GM12878 (cell line): Measurements from ENCODE around the gene TYRP1. TPM values are rescaled to one million over a fixed set of nuclear protein-coding genes. Genes with fewer than 3 reads are reported as not detected.
A peak's percentile ranks its signal among the peaks of the same experiment; 100 is the strongest.

Experiments
- ATAC-seq: fragments of 200-7000 bp; cut with Tn5 transposase; 3 replicates; pipeline ENCODE4 v1.9.1; 2020; ENCODE audit warnings: mild to moderate bottlenecking, moderate library complexity
- BruUV-seq: library from RNA; stranded (reverse); fragments of 400-500 nt; replicated peaks from 2 replicates; lab custom pipeline; 2021; lab: Mats Ljungman, UMichigan
- CTCF ChIA-PET: fragments of 300-600 bp; sonication (Branson Sonifier 250); formaldehyde crosslinking; extraction: SDS; loops from one replicate; lab custom pipeline; 2021; ENCODE audit warnings: inconsistent platforms; lab: Yijun Ruan, JAX
- POLR2A ChIA-PET: fragments of 350-600 bp; formaldehyde crosslinking; extraction: SDS; loops from one replicate; lab custom pipeline; 2021; ENCODE audit warnings: inconsistent platforms; lab: Charles Lee
- RAD21 ChIA-PET: fragments of 300-600 bp; sonication (Branson Sonifier 250); formaldehyde crosslinking; loops from one replicate; lab custom pipeline; 2023; ENCODE audit warnings: antibody characterized with exemption; ENCODE audit not compliant: unreplicated experiment; lab: Charles Lee
- SMC1A ChIA-PET: fragments of 300-600 bp; sonication (Branson Sonifier 250); formaldehyde crosslinking; loops from one replicate; lab custom pipeline; 2023; ENCODE audit not compliant: unreplicated experiment, uncharacterized antibody; lab: Charles Lee
- DNase-seq: peaks from one replicate; pipeline ENCODE4 v3.0.0-alpha.2; 2011; ENCODE audit warnings: low read depth, low spot score
- FAIRE-seq: peaks from 3 replicates; lab custom pipeline; 2011; peaks lifted over from hg19 to GRCh38; lab: Jason Lieb, UNC
- H2AFZ ChIP-seq: 2 replicates; pipeline ENCODE4 v1.6.0; 2011; ENCODE audit warnings: low read depth, low read length, control low read depth; ENCODE audit not compliant: control insufficient read depth
- H3K27ac ChIP-seq: 2 replicates; pipeline ENCODE4 v1.5.1; 2011; ENCODE audit warnings: control low read depth; ENCODE audit not compliant: control insufficient read depth, insufficient read depth
- H3K27me3 ChIP-seq, 2 experiments: replicated peaks in 1 of 2; 2 replicates each; pipeline versions ENCODE4 v1.6.0 to v1.6.1; 2011; ENCODE audit warnings: low read length in 1 of 2; ENCODE audit not compliant: control insufficient read depth in 2 of 2, insufficient read depth in 2 of 2
- H3K36me3 ChIP-seq, 2 experiments: 2 replicates each; pipeline ENCODE4 v1.5.1; 2011; ENCODE audit warnings: low read length in 1 of 2; ENCODE audit not compliant: control insufficient read depth in 2 of 2, insufficient read depth in 2 of 2
- H3K4me1 ChIP-seq: 2 replicates; pipeline ENCODE4 v1.6.1; 2011; ENCODE audit warnings: mild to moderate bottlenecking, low read length, moderate library complexity, mixed read lengths; ENCODE audit not compliant: control insufficient read depth, insufficient read depth
- H3K4me2 ChIP-seq: 2 replicates; pipeline ENCODE4 v1.6.0; 2011; ENCODE audit warnings: control low read depth; ENCODE audit not compliant: control insufficient read depth, insufficient read depth
- H3K4me3 ChIP-seq: fragments of 200-600 bp; sonication (generic); 2 replicates; pipeline ENCODE4 v1.5.1; 2016
- H3K79me2 ChIP-seq: 2 replicates; pipeline ENCODE4 v1.6.0; 2011; ENCODE audit warnings: low read length; ENCODE audit not compliant: control insufficient read depth, insufficient read depth
- H3K9ac ChIP-seq: 2 replicates; pipeline ENCODE4 v1.8.0; 2011; ENCODE audit warnings: low read length, control low read depth, mixed read lengths; ENCODE audit not compliant: control insufficient read depth, insufficient read depth
- H3K9me3 ChIP-seq: replicated peaks from 3 replicates; pipeline ENCODE4 v1.5.1; 2011; ENCODE audit warnings: mild to moderate bottlenecking, low read length; ENCODE audit not compliant: control insufficient read depth, insufficient read depth
- H4K20me1 ChIP-seq: 2 replicates; pipeline ENCODE4 v1.6.0; 2011; ENCODE audit not compliant: control insufficient read depth, insufficient read depth
- BCL11A ChIP-seq: IDR thresholded peaks from 2 replicates; pipeline ENCODE4 v1.6.1; 2011; ENCODE audit warnings: low read depth, low read length
- CBX3 ChIP-seq: fragments of 200-600 bp; sonication (generic); IDR thresholded peaks from 2 replicates; pipeline ENCODE4 v1.6.1; 2016; ENCODE audit warnings: low read depth, borderline replicate concordance
- CBX5 ChIP-seq: sonication (generic); IDR thresholded peaks from 2 replicates; pipeline ENCODE4 v1.6.1; 2016; ENCODE audit warnings: low read depth, moderate library complexity, mild to moderate bottlenecking, inconsistent platforms
- CTCF ChIP-seq, 3 experiments: IDR thresholded peaks in 2 of 3; conservative IDR thresholded peaks in 1 of 3; 2 replicates each; pipeline ENCODE4 v1.5.1; 2011; ENCODE audit warnings: low read depth in 3 of 3, low read length in 3 of 3, mild to moderate bottlenecking in 3 of 3, control low read depth in 2 of 3, moderate library complexity in 2 of 3, inconsistent platforms in 1 of 3, mixed read lengths in 1 of 3; ENCODE audit not compliant: control insufficient read depth in 2 of 3, insufficient read depth in 1 of 3; ENCODE audit errors: extremely low read depth in 1 of 3
- EGR1 ChIP-seq, 2 experiments: IDR thresholded peaks; 1 replicate in 1 of 2; 2 replicates in 1 of 2; pipeline ENCODE4 v1.6.1; 2011 to 2012; ENCODE audit warnings: low read depth in 2 of 2, low read length in 2 of 2, borderline replicate concordance in 1 of 2, mild to moderate bottlenecking in 1 of 2, moderate library complexity in 1 of 2
- GABPA ChIP-seq: IDR thresholded peaks from 2 replicates; pipeline ENCODE4 v1.6.1; 2014; ENCODE audit warnings: antibody characterized with exemption, low read depth, mild to moderate bottlenecking, inconsistent platforms
- JUND ChIP-seq: IDR thresholded peaks from 2 replicates; pipeline ENCODE4 v1.6.1; 2012; ENCODE audit warnings: low read depth, mild to moderate bottlenecking, low read length, improper control_type of control experiment, moderate library complexity
- KAT2A ChIP-seq: conservative IDR thresholded peaks from 2 replicates; pipeline ENCODE4 v1.6.1; 2011; ENCODE audit warnings: low read depth, low read length; ENCODE audit not compliant: control insufficient read depth
- MAX ChIP-seq: IDR thresholded peaks from 2 replicates; pipeline ENCODE4 v1.6.1; 2012; ENCODE audit warnings: low read depth, low read length, improper control_type of control experiment
- NBN ChIP-seq: fragments of 450-650 bp; IDR thresholded peaks from 2 replicates; pipeline ENCODE4 v1.6.1; 2016
- PAX8 ChIP-seq: fragments of 450-650 bp; IDR thresholded peaks from 2 replicates; pipeline ENCODE4 v1.6.1; 2017; ENCODE audit warnings: mild to moderate bottlenecking, moderate library complexity
- POLR2A ChIP-seq: IDR thresholded peaks from 2 replicates; pipeline ENCODE4 v1.6.1; 2011; ENCODE audit warnings: low read depth, mild to moderate bottlenecking, low read length
- RFX5 ChIP-seq: IDR thresholded peaks from 2 replicates; pipeline ENCODE4 v1.6.1; 2011; ENCODE audit warnings: low read depth, low read length, improper control_type of control experiment
- TCF7 ChIP-seq: IDR thresholded peaks from 2 replicates; pipeline ENCODE4 v1.6.1; 2014; ENCODE audit warnings: antibody characterized with exemption, borderline replicate concordance
- WGBS: methylation state at CpG from one replicate; pipeline ENCODE4 v1.1.6; 2016; ENCODE audit warnings: low lambda C conversion rate; ENCODE audit not compliant: insufficient replicate concordance, insufficient coverage; ENCODE audit errors: missing lambda C conversion rate; 5-methylcytosine and 5-hydroxymethylcytosine counted together
- in situ Hi-C: fragments of 300-500 bp; cut with MboI; formaldehyde crosslinking; loops from 9 replicates; pipeline ENCODE4 v1.14.3; 2018; ENCODE audit warnings: mixed read lengths
- intact Hi-C: fragments of 100-400 bp; cut with micrococcal nuclease; formaldehyde crosslinking; loops from one replicate; pipeline ENCODE4 v1.14.2; 2022; ENCODE audit not compliant: unreplicated experiment
- polyA plus RNA-seq, 11 experiments: library from polyadenylated mRNA; depleted of rRNA in 4 of 11; unstranded in 6 of 11; stranded (reverse) in 5 of 11; fragments of >200 nt; fragmentation: Nextera tagmentation in 4 of 11; fragmentation: Illumina TruSeq in 1 of 11; extraction: Ambion mirVana in 4 of 11; extraction: Trizol in 1 of 11; gene quantifications; 1 replicate in 1 of 11; 2 replicates in 10 of 11; pipeline versions ENCODE4 v1.2.1 to v1.2.3, GENCODE V29; 2011 to 2016; ENCODE audit warnings: inconsistent platforms in 2 of 11, missing spikeins in 2 of 11, low read depth in 1 of 11
- total RNA-seq, 4 experiments: library from RNA; depleted of rRNA in 3 of 4; stranded (reverse); fragments of >200 nt in 3 of 4; fragmentation: Illumina TruSeq in 1 of 4; extraction: Trizol in 1 of 4; gene quantifications; 2 replicates each; pipeline versions ENCODE4 v1.2.1 to v1.2.3, GENCODE V29; 2013 to 2021

TYRP1 gene
- total and polyA plus RNA-seq, 10 of the 15 experiments (the other 5 are each of a cell fraction or from before 2014, with no cell fraction given), result 0.01 TPM; not detected in 9

GRCh38 chr9:12716823-12717600, 23.8 kb downstream of the TYRP1 start:
- no peaks in the 10 kb centered on the region for H3K9me3 ChIP-seq
- ATAC-seq (no peak), FAIRE-seq (no peak), DNase-seq (no peak)
- H3K36me3 ChIP-seq, result no peaks in the 10 kb centered on the region
- TF ChIP-seq CTCF (IDR thresholded peaks at IDR 0.05 in 2 of 3, conservative IDR thresholded peaks at IDR 0.05 in 1 of 3; ENCODE audit: control insufficient read depth in 2 of 3, extremely low read depth in 1 of 3, insufficient read depth in 1 of 3, low read depth in 3 of 3, low read length in 3 of 3) (peak in 1 of 3 experiments; percentile 23; a peak in 1 of 6 replicates), JUND (no peak)
- 20% methylated on average over 5 of the region's 5 CpGs for WGBS
- no peaks in the 10 kb centered on the region for H3K4me1 ChIP-seq
- intact Hi-C loops (no loop called here), in situ Hi-C loops (no loop called here)
- no peaks in the 10 kb centered on the region for H3K79me2 ChIP-seq
- H3K27me3 ChIP-seq, result no peaks in the 10 kb centered on the region
- POLR2A ChIA-PET, result no interaction called here
- H3K27ac ChIP-seq, result no peak overlapping the region
- no peak overlapping the region for H3K4me3 ChIP-seq
- H3K9ac ChIP-seq, result no peak overlapping the region
- no peak overlapping the region for H3K4me2 ChIP-seq
- CTCF ChIA-PET, result interaction anchor here (1.4 to 2.7 kb wide), 3 partner anchors 12 to 351 kb away, joined by 3 to 8 read pairs (median 5); no protein-coding TSS in a partner anchor
- RAD21 ChIA-PET, result no interaction called here
- H2AFZ ChIP-seq, result no peak overlapping the region
- H4K20me1 ChIP-seq, result no peaks in the 10 kb centered on the region
- no TSS peak for BruUV-seq
- SMC1A ChIA-PET, result no interaction called here

- SMC1A ChIA-PET, result interaction anchor here (1.0 to 1.2 kb wide), 2 partner anchors 100 to 373 kb away, joined by 3 to 4 read pairs; no protein-coding TSS in a partner anchor
- Histone ChIP-seq H3K4me2 (no peak overlapping the region), H3K36me3 (no peaks in the 10 kb centered on the region), H3K9me3 (no peaks in the 10 kb centered on the region)
- CTCF ChIA-PET, result interaction anchor here (0.6 to 3.2 kb wide), 11 partner anchors 11 to 393 kb away, joined by 3 to 19 read pairs (median 5); no protein-coding TSS in a partner anchor
- no peak for ATAC-seq
- POLR2A ChIA-PET, result no interaction called here
- no peak for DNase-seq
- FAIRE-seq, result no peak
- no peak for TF ChIP-seq POLR2A
- TF ChIP-seq CBX5, result no peak
- no peak for TF ChIP-seq EGR1 (IDR thresholded peaks at IDR 0.05; ENCODE audit: borderline replicate concordance in 1 of 2, low read depth in 2 of 2, low read length in 2 of 2)
- no peak for TF ChIP-seq TCF7
- no peak for TF ChIP-seq CBX3
- TF ChIP-seq KAT2A, result no peak
- TF ChIP-seq GABPA, result no peak
- no peak for TF ChIP-seq PAX8
- TF ChIP-seq NBN, result no peak
- no peak for TF ChIP-seq MAX
- TF ChIP-seq BCL11A, result no peak
- no peak for TF ChIP-seq RFX5
- TF ChIP-seq, all 136 proteins: peak for 0
- H3K4me3 ChIP-seq, result no peak overlapping the region
- RAD21 ChIA-PET, result no interaction called here
- WGBS, result 95% methylated on average over 1 of the region's 1 CpG
- in situ Hi-C loops (no loop called here), intact Hi-C loops (no loop called here)
- H2AFZ ChIP-seq, result no peak overlapping the region
- H3K9ac ChIP-seq, result no peak overlapping the region
- no peaks in the 10 kb centered on the region for H3K4me1 ChIP-seq
- H4K20me1 ChIP-seq, result no peaks in the 10 kb centered on the region
- H3K27ac ChIP-seq, result no peak overlapping the region
- no peaks in the 10 kb centered on the region for H3K79me2 ChIP-seq
- no TSS peak for BruUV-seq
- no peaks in the 10 kb centered on the region for H3K27me3 ChIP-seq
Observed at GRCh38 chr9:12717907-12718306, 24.7 kb downstream of the TYRP1 start.
